Non-pigmented ciliary epithelial cell (primary cell): ENCODE measurements around the gene SST.

Experiments used
- DNase-seq: peaks from one replicate; pipeline ENCODE4 v3.0.0-alpha.2; 2010; ENCODE audit warnings: low read depth

Gene SST

GRCh38 chr3:187629711-187630110, 40.5 kb downstream of the SST start:
- DNase-seq = no peak

DNA sequence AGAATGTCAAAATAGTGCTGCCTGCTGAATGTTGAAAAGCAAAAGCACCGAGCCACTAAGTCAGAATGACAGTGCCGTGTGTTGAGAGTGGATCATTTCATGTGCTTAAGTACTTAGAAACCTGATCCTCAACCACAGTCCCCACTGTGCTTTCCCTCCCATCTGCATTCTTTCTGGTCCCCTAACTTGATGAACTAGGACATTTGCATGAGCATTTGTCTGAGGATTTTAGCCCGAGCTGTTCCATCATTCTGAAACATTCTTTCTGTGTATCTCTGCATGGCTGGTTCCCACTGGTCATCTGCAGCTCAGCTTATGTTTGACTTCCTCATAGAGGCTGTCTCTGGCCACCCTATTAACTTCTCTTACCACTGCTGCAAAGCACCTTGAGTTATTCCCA, 42.0 kb downstream of the SST start:
- no peak for DNase-seq

GRCh38 chr3:187626581-187626980, 43.6 kb downstream of the SST start:
- no peak for DNase-seq

- DNase-seq = no peak
Observed at GRCh38 chr3:187624588-187624987, 45.6 kb downstream of the SST start.

GRCh38 chr3:187623285-187623814, 46.8 kb downstream of the SST start:
- no peak for DNase-seq

DNA sequence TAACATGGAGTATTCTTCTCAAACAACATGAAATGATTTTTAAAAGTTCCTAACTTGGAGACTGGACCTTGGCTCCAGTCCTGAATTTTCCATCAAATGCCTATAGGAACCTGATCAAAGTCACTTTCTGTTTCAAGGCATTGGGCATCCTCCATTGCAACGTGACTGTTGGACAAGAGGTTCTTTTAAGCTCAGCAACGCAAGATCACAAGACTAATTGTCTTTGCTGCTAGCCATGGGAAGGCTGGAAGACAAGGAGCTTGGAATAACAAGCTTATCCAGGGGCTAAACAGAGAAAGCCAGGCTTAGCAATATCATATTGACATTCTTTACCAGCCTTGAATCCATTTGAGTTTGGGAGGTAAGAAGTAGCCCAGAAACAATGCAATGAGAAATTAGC, 48.3 kb downstream of the SST start:
- no peak for DNase-seq

DNA sequence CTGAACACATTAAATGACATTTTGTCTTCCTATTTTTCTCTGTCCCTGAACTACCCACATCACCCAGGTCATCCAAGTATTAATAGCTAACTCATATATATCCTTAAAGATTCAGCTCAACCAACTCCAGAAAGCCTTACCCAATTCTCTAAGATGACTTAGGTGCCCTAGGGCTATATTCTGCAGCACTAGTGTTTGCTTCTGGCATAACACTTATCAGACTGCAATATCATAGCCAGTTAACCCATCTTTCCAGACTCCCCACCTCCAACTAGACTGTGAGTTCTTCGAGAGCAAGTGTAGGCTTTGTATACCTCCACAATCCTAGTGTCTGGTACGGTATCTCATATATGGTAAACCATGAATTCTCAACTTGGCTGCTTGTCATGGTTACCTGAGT, 50.7 kb downstream of the SST start:
- no peak for DNase-seq
